Measurements from ENCODE around the gene TAS2R60. TPM values are rescaled to one million over a fixed set of nuclear protein-coding genes. Genes with fewer than 3 reads are reported as not detected.
"Not testable (repeated sequence)": the region's sequence is repeated elsewhere in the genome, so short reads cannot be mapped to it uniquely, and the experiment has no call there.

TAS2R60 gene, protein sequence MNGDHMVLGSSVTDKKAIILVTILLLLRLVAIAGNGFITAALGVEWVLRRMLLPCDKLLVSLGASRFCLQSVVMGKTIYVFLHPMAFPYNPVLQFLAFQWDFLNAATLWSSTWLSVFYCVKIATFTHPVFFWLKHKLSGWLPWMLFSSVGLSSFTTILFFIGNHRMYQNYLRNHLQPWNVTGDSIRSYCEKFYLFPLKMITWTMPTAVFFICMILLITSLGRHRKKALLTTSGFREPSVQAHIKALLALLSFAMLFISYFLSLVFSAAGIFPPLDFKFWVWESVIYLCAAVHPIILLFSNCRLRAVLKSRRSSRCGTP
- 0.40 TPM for total RNA-seq

DNA sequence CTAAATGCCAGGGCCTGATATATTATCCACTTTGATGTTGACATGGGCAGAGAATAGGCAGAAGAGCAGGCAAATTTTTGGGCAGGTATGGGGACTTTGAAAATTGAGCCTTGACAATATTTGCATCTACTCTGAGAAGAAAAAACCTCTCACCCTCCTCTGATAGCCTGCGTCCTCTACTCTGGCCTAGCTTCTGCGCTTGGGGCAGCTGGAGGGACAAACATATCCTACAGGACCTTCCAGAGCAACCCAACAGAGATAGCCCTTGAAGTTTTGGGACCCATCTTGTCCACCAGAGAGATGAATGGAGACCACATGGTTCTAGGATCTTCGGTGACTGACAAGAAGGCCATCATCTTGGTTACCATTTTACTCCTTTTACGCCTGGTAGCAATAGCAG lies at the start of gene TAS2R60:
TAS2R60 (plus strand) TSS at position 301 of the 400 bp plus-strand sequence; CDS start at position 301, 0 bp downstream.
- intact Hi-C loops (cut with DNase I) = no loop called here
- DNase-seq (ENCODE audit: low spot score) (no peak), ATAC-seq (no peak)

DNA sequence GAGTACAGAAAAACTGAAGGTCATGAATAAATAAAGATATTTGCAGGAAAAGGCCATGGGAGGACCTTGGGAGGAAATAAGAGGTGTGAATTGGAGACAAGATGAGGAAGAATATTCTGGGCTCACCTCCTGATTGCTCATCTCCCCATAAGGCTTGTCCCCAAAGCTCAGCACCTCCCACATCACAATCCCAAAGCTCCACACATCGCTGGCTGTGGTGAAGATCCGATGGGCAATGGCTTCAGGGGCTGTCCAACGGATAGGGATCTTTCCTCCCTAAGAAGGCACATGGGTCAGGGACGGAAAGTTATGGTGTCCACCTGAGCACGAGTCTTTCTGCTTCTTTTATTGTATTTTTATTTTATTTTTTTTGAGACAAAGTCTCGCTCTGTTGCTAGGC lies 49.2 kb upstream of the TAS2R60 start:
- intact Hi-C loops (cut with DNase I) = no loop called here
- no peak for ATAC-seq
- no peak for DNase-seq (ENCODE audit: low spot score)

DNA sequence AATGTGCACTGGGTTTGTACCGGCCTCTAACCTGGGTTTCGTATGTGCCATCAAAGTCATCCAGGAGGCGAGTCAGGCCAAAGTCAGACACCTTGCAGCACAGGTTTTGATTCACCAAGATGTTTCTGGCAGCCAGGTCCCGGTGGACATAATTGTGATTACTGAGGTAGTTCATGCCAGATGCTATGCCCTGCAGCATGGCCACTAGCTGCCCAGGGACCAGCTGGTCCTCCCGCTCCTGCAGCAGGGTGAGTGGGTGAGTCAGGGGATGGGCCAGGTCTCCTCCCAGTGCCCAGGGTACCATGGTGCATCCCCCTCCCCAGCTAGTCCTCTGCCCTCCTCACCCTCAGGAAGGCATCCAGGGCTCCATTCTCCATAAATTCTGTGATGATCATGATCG lies 48.5 kb upstream of the TAS2R60 start:
- DNase-seq (ENCODE audit: low spot score) (no peak), ATAC-seq (no peak)
- intact Hi-C loops (cut with DNase I) = no loop called here

DNA sequence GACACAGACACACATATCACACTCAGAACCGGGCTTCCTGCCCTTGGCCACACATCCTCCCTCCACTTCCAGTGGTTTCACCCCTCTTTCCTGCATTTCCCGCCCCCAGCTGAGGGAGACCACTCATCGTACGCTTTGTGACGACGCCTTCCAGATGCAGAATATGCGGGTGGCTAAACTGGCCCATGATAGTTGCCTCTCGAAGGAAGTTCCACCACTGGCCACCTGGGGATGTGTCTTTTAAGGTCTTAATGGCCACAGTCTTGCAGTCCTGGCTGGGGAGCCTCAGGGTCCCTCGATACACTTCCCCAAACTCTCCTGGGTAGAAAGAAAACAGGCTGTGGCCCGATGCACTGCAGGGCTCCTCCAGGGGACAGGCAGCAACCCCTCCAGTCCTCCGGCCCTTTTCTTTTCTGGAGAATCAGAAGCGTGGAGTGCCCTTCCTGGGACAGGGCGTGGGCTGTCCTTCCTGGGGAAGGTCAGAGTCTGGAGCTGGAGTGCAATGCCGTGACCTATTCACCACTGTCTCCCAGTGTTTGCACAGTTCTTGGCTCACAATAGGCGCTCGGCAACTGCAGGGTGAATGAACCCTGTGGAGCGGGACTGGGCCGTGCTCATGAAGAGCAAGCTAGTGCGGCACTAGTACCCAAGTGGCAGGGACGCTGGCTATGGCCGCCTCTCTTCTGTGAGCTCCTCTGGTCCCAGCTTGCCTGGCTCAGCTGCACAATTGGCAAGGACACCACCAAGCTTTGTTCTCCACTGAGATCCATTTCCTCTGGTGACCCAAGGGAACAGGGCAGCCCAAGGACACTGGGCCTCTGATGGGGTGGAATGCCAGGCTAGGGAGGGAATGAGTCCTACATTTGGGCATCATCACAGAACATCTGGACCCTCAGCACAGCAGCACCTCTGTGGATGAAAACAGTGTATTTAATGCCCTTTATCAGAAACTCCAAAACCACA lies 47.8 kb upstream of the TAS2R60 start:
- intact Hi-C loops (cut with DNase I) = no loop called here
- ATAC-seq = no peak
- DNase-seq (ENCODE audit: low spot score) = no peak

DNA sequence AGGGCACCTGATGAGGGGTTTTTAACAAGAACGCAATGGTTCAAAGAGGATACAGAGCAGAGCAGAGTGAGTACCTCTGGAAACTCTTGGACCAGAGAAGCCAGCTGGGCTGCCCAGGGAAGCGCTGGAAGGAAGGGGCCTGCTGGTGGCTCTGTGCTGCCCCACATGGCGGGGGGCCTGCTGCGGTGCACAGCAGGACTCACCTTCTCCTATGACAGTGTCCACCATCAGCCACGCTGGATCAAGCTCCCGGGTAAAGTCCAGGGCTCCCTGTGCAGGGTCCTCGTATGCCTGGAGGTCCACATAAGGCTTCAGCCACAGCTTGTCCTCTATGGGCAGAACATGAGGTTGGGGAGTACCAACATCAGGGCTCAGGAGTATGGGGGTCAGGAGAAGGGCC lies 47.1 kb upstream of the TAS2R60 start:
- ATAC-seq = no peak

DNA sequence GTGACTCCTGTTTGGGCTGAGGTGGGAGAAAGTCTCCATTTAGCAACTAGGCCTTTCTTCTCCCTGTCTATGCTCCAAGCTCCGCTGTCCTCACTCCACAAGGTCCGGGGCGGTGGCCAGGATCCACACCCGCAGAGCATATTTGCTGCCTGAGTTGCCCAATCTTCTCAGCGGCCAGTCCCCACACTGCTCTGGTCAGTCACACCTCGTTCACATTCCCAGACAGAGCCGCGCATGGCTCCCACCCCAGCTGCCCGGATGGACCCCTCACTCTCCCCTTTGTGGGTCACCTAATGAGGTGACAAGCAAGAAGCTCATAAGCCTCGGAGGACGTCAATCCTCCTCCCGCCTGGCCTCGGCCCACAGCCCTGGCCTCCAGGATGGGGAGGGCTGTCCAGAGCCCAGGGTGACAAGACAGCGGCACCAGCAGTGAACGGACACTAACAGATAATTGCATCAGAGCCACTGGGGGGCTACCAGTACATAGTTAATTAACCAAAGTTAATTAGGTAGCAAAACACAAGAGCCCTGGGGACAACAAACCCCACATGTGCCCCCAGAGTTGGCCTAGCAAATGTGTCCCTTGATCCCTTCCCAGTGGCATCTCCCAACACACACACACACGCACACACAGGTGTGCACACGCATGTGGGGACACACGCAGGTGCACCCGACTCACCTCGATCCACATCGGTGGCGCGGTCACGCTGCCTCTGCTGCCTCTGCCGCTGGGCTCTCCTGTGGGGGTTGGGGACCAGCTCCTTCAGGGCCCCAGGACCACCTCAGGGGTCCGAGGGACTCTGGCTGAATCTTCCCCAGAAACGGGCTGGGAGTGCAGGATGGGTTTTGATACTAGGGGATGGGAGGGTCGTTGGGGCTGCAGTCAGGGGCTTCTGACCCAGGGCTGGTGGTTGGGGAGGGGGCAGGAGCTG lies 46.4 kb upstream of the TAS2R60 start:
- intact Hi-C loops (cut with DNase I) = no loop called here
- ATAC-seq (no peak), DNase-seq (ENCODE audit: low spot score) (no peak)

More for the DNA sequence above, 47.1 kb upstream of the TAS2R60 start:
- no peak for DNase-seq (ENCODE audit: low spot score)
- intact Hi-C loops (cut with DNase I) = no loop called here

DNA sequence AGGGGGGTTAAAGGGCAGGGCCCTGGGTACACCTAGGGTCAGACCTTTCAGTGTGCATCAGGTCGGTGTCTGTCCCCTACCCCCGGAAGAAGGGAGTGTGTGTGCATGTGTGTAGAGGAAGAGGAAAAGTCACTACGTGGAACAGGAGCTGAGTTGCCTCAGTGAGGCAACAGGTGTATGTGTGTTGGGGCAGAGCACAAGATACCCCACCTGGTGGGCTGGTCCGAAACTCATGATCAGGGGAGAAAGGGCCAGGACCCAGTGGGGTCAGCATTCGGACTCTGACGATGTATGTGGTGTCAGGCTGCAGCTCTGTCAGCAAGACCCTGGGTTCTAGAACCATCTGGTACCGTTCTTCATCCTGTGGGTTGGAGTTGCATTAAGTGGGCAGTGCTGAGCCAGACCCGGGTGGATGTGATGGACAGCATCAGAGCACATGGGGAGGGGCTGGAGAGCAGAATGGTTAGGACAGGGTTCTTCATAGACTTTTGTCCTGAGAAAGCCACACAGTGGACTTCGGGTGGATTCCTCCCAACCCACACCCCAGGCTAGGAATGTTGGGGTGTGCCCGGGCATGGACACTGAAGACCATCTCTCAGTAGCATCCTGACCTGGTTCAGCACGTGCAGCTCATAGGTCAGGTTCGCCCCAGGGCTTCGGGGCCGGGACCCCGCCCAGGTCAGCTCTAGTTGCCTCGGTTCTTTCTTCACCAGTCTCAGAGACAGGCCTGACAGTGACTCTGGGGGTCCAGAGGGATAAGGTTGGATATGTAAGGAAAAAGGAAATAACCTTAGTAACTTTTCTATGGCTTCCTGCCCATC lies 45.3 kb upstream of the TAS2R60 start:
- DNase-seq (ENCODE audit: low spot score) = no peak
- no peak for ATAC-seq
- intact Hi-C loops (cut with DNase I) = no loop called here

DNA sequence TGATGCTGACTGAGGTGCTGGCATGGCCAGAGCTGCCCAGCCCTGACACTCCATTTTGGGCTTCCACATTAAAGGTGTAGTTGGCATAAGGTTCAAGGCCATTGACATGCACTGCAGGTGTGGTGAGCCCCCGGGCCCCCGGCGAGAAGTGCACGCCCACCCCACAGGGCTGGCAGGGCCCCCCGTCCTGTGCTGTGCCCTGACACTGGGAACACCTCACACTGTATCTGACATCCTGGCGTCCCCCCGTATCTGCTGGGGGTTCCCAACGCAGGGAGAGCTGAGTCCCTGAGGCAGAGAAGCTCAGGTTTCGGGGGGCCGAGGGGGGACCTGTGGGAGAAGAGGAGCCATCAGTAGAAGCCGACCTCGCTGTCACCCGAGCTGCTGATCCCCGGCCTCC lies 44.6 kb upstream of the TAS2R60 start:
- ATAC-seq = no peak
- no peak for DNase-seq (ENCODE audit: low spot score)
- intact Hi-C loops (cut with DNase I) = no loop called here

DNA sequence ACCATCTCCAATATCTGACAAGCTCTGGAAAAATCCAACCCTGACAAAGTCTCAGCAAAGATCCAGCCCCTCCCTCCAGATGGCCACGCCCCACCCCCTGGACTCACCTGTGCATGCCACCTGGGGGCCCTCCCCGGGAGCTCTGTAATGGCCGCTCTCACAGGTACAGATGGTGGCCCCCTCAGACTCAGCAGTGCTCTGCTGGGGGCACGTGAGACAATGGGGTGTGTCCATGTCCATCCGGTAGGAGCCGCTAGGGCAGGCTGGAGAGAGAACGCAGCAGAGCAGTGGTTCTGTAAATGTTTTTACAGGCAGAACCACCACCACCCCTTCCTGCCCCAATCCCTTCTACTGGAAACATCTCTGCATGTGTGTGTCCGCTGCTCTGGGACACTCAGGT lies 44.1 kb upstream of the TAS2R60 start:
- no peak for DNase-seq (ENCODE audit: low spot score)
- intact Hi-C loops (cut with DNase I) = no loop called here

DNA sequence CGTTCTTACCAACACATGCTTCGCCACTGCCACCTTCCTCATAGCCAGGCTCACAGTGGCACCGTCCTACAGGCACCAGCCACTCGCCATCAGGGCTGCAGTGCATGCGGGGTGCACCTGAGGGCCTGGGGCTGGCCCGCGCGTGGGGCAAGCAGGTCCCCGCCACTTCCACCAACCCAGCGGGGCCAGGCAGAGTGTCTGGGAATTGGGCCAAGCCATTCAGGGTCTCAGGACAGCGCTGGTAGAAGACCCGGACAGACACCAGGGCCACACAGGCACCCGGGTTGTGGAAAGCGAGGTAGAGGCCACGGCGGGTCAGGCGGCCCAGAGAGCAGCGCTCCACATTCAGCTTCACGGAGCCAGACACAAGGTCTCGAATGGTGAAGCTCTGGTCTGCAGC lies 43.6 kb upstream of the TAS2R60 start:
- DNase-seq (ENCODE audit: low spot score) (no peak), ATAC-seq (no peak)
- intact Hi-C loops (cut with DNase I) = no loop called here

More for the DNA sequence above, 44.1 kb upstream of the TAS2R60 start:
- ATAC-seq = no peak

DNA sequence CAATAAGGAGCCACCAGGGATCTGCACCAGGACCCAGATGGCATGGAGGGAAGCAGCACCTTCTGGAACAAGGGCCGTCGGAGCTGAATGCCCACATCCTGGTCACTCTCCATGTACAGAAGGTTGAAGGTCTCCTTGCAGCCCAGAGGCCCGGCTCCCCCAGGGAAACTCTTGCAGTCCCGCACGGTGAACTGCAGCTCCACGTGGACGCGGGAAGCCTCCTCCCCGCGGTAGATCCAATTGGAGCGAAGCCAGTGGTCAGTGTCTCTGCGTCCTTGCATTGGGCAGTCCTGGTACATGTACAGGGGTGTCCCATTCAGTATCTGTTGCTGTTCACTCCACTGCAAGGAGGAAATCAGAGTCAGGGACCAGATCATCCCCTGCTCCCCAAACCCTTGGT lies 42.0 kb upstream of the TAS2R60 start:
- intact Hi-C loops (cut with DNase I) = no loop called here
- no peak for DNase-seq (ENCODE audit: low spot score)
- no peak for ATAC-seq

DNA sequence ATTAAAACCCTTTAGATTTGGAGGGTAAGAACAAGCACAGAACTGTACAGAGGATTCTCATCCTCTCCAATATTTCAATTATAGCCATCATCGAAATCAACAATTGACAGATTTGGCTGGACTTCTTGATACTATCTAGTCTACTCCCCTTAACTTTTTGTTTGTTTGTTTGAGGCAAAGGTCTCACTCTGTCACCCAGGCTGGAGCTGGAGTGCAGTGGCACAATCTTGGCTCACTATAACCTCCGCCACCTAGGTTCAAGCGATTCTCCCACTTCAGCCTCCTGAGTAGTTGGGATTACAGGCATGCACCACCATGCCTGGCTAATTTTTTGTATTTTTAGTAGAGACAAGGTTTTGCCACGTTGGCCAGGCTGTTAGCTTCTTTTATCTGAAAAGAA lies 41.0 kb upstream of the TAS2R60 start:
- DNase-seq (ENCODE audit: low spot score); ATAC-seq; intact Hi-C loops (cut with DNase I): not testable (repeated sequence)

DNA sequence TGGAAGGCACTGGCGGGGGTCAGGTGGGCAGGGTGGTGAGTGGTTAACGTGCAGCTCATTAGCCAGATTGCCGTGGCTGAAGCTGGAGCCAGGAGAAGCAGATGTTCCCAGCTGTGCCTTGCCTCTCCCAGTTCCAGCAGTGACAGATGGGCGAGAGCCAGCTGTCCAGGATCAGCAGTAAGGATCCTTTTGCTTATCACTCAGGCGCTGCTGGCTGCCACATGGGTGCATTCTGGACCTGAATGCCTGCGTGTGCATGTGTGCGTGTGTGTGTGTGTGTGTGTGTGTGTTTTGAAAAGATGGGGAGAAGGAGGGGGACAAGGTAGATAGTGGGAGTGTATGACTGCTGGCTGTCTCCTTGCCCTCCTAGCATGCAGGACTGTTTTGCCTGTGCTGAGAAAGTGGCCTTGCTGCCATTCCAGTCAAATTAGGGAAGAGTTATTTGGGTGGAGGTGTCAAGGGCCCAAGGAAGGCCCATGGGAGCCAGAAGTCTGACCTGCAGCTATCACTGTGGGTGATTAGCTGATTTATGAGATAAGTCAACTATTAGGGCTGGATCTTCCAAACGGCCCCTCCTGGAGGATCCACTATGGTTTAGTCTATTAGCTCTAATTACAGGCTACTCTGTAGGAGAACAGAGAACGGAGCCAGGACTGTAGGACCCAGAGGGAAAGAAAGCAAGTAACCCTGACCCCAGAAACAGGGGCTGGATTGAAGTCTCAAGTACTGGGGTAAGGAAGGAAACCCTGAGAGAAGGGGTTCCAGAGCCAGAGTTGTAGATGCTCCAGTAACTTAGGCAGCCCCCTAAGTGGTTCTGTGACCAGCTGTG lies 37.9 kb upstream of the TAS2R60 start:
- intact Hi-C loops (cut with DNase I) = no loop called here
- ATAC-seq = peak; percentile 47
- DNase-seq (ENCODE audit: low spot score) = no peak

DNA sequence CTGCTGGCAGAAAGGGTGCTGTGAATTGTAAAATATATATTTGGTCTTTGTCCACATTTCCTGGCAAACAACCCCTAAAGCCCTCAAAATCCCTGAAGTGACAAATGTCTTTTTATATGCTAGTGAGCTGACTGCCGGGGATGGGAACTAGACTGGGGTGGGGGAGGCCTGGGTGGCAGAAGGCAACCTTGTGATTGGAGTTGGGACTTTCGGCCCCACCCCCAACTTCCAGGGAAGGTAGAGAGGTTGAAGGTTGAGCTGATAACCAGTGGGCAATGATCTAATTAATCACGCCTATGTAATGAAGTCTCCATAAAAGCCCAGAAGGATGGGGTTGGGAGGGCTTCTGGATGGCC lies 37.3 kb upstream of the TAS2R60 start:
- intact Hi-C loops (cut with DNase I) = no loop called here
- no peak for DNase-seq (ENCODE audit: low spot score)
- no peak for ATAC-seq

DNA sequence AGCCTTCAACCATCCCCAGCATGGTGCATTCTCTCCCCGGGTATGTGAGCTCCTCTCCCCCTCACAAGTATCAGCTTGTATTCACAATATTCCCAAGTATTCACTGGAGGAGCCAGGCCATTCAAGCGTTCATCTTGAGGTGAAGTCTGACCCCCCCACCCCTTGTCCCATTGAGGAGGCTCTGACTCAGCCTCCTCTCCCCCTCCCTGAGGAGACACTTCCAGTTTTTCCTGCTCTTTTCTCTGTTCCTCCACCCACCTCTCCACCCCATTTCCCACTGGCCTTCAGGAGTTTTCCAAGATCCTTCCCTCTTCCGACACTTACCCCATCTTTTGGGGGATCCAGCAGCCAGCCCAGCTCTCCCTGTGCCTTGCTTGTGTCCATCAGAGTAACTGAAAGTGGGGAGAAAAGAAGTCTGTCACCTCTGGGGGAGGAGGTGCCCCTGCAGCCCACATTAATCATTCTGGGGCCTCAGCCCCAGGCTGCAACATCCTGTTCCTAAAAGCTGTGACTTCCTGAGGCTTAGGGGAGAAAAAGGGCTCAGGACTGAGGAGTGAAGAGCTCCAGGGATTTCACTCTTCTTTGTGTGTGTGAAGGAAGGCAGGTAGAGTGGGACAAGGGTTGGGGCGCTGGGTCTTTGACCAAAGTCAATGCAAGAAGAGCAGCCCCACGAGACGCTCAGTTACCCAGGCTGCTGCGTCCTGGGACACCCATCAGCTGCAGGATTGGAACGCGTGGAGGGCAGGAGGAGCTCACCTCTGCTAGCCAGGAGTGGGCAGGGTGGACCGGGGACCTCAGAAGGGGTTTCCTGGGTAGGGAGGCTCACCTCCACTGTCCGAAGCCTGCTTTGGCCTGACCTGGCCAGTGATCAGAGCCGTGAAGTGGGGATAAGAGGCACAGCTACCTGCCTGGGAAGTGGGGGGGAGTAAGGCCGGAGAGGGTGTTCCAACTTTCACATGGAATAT lies 35.7 kb upstream of the TAS2R60 start:
- intact Hi-C loops (cut with DNase I) = no loop called here
- no peak for DNase-seq (ENCODE audit: low spot score)
- no peak for ATAC-seq

DNA sequence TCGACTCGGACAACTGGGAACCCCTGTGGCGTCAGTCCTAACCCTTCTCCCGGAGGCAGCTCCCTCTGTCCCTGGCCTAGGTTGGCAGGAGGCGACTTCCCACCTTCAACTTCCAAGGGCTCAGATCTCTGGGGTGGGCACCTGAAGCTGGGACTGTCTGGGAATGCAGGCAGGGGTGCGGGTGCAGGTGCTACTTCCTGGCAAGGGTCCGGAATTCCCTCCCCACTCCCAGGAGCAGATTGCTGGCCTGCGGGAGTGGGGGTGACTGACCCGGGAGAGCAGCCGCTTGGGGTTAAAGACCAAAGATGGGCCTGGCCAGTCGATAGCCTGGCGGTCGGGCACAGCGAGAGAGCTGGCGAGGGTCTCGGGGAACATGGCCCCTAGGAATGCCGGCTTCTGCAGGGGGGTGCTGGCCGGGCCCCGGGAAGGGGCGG lies 35.0 kb upstream of the TAS2R60 start:
- DNase-seq (ENCODE audit: low spot score) (no peak), ATAC-seq (no peak)
- intact Hi-C loops (cut with DNase I) = no loop called here

Data from sciatic nerve (tissue), 2 donors.